Endometrial microvascular endothelial cells (primary cell): ENCODE results near the gene BANF2. TPM values are rescaled to one million over a fixed set of nuclear protein-coding genes. Genes with fewer than 3 reads are reported as not detected.

Experiments used
- in situ Hi-C: cut with HindIII; loops from 2 replicates; pipeline ENCODE4 v1.10.0; 2017; ENCODE audit warnings: low sequenced_read_pairs, low pct_unique_long_range_greater_than_20kb; ENCODE audit errors: inconsistent ontology term
- total RNA-seq: library from RNA; depleted of rRNA; stranded (reverse); fragments of >200 nt; gene quantifications from one replicate; pipeline ENCODE4 v1.2.3, GENCODE V29; 2015; ENCODE audit errors: inconsistent ontology term

Gene BANF2
- total RNA-seq, 1 donor from 2014 or later = not detected

DNA sequence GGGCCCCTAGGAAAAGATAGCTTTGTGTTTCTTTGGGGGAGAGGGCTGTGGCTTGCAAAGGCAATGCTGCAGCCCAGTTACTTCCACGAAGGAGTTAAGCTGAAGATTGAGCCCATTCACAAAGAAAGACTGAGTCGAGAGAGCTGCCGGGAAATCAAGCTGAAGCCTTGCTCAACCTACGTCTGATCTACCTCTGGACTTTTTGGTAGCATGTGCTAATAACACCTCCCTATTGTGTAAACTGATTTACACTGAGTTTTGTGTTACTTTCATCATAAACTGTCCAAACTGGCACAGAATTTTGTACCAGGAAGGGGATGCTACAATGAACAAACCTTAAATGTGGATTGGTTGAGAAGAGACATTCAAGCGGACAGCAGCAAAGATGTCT is 23.5 kb downstream of the BANF2 start:
- in situ Hi-C loops = no loop called here

- in situ Hi-C loops = no loop called here
Observed at GRCh38 chr20:17725094-17725835, 25.5 kb downstream of the BANF2 start.

GRCh38 chr20:17726902-17727301 is 27.1 kb downstream of the BANF2 start:
- in situ Hi-C loops = no loop called here

GRCh38 chr20:17727351-17727750 is 27.6 kb downstream of the BANF2 start:
- in situ Hi-C loops = no loop called here

DNA sequence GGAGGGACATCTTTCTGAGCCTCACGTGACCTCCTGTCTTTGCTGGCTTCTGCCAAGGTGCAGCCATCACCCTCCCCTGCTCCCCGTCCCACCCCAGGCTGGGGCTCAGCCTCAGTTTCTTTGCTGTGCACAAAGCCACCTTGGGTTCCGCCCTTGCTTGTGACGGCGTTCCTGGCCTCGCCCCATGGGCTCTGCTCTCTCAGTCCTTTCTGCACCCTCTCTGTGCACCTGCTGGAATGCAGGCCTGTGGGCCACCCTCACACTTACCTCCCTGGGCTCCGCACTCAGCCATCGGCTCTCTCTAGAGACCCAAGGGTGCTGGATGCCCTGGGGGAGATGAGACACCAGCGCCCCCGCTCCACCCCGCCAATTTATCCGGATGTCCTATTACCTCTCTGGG is 28.3 kb downstream of the BANF2 start:
- in situ Hi-C loops = no loop called here

GRCh38 chr20:17730071-17730470 is 30.3 kb downstream of the BANF2 start:
- in situ Hi-C loops = no loop called here

DNA sequence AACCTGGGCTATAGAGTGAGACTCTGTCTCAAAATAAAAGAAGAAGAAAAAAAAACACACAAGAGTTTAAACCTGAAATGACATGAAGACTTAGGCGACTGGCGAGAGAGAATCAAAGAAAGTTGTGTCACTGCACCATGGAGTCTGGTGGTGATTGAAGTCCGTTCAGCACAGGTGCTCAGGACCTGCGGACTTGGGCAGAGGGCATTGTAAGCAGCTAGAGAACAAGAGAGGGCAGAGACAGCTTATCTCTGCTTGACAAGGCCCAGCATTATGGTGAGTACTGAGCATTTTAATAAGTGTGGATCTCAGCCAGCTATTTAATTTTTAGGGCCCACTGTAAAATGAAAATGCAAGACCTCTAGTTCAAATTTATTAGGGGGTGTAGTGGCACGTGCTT is 31.5 kb downstream of the BANF2 start:
- in situ Hi-C loops = no loop called here

DNA sequence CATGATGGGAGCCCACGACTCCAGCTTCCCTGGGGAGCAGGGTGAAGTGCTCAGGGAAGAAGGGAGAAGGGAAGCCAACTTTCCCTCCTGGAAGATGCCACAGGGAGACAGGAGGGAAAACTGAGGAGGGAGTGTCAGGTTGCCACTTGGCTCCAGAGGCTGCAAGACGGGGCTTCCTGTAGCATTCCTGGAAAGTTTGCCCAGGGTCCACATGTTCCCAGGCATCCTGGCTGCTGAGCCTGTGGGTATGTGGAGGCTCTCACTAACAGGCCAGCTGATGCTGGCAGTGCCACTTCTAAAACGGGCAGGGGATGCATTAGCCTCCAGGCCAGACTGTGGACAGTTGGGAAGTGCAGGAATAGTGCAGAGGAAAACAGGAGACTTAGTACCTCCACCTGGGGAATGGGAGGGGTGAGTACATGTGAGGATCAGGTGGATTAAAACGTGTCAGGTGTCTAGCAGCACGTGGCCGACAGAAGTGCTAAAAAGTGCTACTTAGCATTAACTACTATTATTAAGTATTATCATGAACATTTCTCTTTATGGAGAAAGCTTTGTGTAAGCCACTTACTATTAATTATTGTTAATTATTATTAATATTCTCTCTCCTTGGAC is 33.2 kb downstream of the BANF2 start:
- in situ Hi-C loops = no loop called here

- in situ Hi-C loops = no loop called here
Observed at GRCh38 chr20:17733767-17734304, 34.1 kb downstream of the BANF2 start.

DNA sequence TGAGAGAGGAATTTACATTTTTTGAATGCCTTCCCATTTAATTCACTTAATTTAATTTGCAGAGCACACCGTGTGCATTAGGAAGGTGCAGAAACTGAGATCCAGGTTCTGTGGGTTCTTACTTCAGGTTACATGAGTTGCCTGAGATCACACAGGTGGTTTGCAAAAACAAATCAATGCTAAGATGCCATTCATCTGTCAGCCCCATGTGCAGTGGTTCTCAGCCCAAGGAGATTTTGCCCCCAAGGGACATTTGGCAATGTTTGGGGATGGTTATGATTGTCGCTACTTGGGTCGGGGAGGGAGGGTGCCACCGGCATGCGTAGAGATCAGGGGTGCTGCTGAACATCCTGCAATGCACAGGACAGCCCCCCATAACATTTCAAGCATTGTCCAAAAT is 34.6 kb downstream of the BANF2 start:
- in situ Hi-C loops = no loop called here

DNA sequence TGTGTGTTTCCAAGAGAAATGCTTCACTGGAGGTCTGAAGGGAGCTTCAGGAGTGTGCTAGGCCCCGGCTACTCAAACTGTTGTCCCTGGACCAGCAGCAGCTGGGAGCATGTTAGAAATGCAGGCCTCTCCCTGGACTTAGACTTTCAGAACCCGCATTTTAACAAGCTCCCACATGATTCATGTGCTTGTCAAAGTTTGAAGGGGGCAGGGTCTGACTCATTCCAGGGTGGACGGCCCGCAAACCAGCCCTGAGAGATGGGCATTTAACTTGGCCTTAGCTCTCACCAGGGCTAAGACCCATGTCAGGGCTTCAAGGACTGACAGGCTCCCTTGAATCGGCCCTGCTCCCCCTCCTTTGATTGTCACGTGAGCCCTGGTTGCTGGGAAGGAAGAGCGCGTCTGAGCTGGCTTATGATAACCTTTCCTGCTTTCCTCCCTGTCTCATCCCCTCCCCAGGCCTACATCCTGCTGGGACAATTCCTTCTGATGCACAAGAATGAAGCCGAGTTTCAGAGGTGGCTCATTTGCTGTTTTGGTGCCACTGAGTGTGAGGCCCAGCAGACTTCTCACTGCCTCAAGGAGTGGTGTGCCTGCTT is 35.5 kb downstream of the BANF2 start:
- in situ Hi-C loops = no loop called here

GRCh38 chr20:17735959-17736621 is 36.3 kb downstream of the BANF2 start:
- in situ Hi-C loops = no loop called here

GRCh38 chr20:17738154-17738553 is 38.4 kb downstream of the BANF2 start:
- in situ Hi-C loops = no loop called here

- in situ Hi-C loops = no loop called here
Observed at GRCh38 chr20:17741220-17741619, 41.5 kb downstream of the BANF2 start.

GRCh38 chr20:17742731-17743130 is 43.0 kb downstream of the BANF2 start:
- in situ Hi-C loops = no loop called here

- in situ Hi-C loops = no loop called here
Observed at GRCh38 chr20:17743677-17744076, 43.9 kb downstream of the BANF2 start.

DNA sequence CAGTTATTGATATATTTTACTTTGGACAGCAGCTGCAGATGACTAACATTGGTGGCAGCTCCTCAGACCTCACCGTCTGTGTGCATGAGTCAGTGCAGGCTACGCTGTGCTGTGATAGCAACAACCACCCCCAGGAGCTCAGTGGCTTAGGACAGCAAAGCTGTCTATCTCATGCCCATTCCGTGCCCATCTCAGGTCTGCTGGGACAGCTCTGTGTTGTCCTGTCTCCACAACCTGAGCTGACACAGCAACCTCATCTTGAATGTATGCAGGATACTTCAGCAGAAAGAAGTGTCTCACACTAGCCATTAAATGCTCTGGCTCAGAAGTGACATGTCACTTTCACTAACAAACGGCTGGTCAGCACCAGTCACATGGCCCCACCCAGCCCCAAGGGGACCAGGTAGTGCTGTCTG is 47.7 kb downstream of the BANF2 start:
- in situ Hi-C loops = no loop called here

- in situ Hi-C loops = no loop called here
Observed at GRCh38 chr20:17748279-17748678, 48.5 kb downstream of the BANF2 start.

DNA sequence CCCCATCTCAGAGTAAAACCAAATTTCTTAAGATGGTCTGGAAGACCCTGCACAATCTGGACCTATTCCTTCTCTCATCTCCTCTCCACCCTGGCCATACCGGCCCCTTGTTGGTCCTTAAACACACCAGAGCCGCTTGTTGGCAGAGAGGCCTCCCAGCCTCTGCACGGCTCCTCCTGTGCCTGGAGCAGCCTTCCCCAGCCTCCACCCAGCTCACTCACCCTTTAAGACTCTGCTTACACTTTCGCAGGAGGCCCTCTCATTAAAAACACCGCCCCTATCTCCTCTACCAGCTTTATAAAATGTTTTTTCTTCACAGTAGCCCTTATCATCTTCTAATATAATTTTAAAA is 49.8 kb downstream of the BANF2 start:
- in situ Hi-C loops = no loop called here
